ENCODE data around the gene MAEA.

DNA sequence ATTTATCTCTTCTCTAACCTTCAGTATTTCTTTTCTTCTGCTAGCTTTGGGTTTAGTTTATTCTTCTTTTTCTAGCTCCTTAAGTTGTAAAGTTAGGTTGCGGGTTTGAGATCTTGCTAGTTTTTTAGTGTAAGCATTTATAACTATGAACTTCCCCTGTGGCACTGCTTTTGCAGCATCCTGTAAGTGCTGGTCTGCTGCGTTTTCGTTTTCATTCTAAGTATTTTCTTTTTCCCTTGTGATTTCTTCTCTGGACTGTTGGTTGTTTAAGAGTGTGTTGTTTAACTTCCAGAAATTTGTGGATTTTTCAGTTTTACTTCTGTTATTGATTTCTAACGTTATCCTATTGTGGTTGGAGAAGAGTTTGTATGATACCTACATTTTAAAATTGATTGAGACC lies 29.7 kb upstream of the MAEA start:
- TF ChIP-seq, protein P1, sequence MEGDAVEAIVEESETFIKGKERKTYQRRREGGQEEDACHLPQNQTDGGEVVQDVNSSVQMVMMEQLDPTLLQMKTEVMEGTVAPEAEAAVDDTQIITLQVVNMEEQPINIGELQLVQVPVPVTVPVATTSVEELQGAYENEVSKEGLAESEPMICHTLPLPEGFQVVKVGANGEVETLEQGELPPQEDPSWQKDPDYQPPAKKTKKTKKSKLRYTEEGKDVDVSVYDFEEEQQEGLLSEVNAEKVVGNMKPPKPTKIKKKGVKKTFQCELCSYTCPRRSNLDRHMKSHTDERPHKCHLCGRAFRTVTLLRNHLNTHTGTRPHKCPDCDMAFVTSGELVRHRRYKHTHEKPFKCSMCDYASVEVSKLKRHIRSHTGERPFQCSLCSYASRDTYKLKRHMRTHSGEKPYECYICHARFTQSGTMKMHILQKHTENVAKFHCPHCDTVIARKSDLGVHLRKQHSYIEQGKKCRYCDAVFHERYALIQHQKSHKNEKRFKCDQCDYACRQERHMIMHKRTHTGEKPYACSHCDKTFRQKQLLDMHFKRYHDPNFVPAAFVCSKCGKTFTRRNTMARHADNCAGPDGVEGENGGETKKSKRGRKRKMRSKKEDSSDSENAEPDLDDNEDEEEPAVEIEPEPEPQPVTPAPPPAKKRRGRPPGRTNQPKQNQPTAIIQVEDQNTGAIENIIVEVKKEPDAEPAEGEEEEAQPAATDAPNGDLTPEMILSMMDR (IDR thresholded peaks at IDR 0.05; ENCODE audit: low read length): no peak
- TF ChIP-seq EZH2 (IDR thresholded peaks at IDR 0.05; ENCODE audit: borderline replicate concordance, low read length): no peak

All from OCI-LY1 (cell line).